HK-2 (cell line): ENCODE measurements around the gene MYO5C.
A peak's percentile ranks its signal among the peaks of the same experiment; 100 is the strongest.

Source experiments
- DNase-seq: peaks from one replicate; pipeline ENCODE4 v3.0.0-alpha.2; 2018; ENCODE audit not compliant: unreplicated experiment

MYO5C gene

DNA sequence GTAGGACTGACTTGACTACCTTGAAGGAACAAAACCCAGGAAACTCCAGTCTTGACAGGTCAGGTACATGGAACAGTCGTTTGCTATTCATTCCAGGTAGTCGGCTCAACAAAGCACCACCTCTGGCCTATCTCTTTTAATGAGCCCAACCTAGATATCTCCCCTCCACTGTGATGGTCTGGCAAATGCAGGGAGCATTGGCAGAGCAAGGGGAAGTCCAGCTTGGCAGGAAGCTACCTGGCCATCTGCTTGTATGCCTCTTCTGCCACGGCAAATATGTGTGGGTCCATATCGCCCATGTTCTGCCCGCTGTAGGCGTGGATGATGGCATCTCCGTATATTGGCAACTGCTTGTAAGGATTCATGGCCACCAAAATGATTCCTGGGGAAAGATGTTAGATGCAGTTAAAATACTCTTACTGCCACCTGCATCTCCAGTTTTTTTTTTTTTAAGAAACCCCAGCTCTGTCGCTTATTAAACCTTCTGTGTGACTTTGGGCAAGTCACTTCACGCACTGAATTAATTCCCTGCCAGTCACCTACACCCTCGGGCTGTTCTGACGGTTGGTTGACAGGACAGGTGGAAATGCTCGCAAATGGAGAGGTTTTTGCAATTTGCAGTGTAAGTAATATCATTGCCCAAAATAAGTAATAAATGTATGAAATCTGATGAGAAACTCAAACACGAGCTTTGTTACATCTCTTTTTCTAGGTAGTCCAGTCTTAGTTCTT is 16.8 kb downstream of the MYO5C start:
- no peak for DNase-seq

DNA sequence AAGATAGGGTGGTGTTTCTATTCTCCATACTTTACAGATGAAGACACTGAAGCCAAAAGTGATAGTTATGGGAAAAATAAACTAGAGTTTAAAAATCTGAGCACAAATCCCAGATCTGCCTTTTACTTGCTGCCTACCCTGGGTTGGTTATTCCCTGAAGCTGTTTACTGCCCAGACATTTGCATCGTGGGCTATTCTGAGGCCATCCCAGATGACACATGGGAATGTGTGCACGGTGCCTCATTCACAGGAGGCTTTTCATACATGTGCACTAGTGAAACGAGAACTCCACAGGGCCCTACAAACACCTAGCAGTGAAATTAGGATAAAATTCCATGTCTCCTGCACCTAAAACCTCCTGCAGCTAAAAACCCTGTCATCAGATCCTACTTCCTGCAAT is 17.5 kb downstream of the MYO5C start:
- DNase-seq = no peak

DNA sequence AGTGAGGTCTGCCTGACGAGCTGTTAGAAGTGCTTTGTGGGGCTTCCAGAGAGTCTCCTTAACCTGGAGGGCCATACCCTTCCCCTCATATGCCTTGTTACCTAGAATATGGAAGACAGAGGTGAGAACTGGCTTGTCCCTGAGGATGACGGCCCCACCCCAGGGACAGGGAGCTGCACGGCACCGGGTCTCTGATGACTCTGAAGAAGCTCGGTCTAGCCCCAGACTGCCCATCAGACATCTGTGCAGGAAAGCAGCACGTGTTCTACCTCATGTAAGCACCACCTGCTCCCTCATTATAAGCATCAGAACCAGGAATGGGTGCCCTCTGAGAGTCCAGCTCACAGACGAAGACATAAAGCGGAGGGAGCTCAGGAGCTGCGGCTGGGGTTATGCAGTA is 18.0 kb downstream of the MYO5C start:
- DNase-seq = no peak

DNA sequence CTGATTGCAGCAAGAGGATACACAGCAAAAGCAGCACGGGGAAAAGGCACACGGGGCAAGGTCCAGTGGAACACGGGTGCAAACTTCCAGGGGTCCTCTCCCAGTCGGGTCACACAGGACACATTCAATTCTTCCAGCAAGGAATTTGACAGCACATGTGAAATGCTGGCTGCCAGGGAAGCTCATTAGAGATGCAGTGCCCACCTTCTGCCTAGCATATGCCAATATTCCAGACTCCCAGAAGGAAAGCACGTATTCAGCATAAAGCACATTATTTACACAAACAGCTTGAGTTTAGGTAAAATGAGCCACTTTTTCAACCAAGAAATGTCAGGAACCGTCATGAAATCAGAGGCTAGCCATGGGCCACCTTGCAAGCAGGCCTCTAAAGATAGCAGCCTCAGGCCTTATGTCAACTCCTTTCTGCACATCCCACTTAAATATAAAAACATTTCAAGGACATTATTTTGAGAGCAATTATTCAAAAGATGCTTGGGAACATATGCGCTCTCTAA is 19.3 kb downstream of the MYO5C start:
- DNase-seq = no peak

DNA sequence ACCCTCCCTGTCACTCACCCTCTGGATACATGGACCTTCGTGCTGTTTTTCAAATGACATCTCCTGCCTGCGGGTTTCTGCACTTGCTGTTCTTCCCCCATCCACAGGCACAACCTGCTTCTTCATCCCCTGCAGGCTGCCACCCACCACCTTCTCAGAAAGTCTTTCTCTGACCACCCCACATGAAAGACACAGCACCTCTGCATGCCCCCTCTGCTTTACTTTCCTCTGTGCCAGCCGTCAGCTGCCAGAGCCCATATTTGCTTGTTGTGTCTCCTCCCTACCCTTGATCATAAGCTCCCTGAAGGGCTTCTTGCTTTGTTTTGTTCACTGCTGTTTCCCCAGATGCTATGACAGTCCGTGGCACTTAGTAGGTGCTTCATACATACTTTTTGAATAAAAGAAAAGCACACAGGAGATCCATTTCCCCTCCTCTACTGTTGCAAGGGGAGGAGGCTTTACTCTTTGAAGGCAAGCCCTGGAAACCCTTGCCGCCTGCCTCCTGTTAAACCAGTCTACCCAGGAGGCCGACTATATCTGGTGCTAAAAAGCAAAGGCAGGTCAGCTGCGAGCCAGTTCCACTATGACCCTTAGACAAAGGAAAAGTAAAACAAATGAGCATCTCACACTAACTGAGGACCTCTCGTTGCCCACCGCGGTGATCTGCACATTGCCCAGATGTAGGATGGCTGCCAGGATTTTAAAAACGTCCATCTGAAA is 31.9 kb downstream of the MYO5C start:
- DNase-seq = no peak

DNA sequence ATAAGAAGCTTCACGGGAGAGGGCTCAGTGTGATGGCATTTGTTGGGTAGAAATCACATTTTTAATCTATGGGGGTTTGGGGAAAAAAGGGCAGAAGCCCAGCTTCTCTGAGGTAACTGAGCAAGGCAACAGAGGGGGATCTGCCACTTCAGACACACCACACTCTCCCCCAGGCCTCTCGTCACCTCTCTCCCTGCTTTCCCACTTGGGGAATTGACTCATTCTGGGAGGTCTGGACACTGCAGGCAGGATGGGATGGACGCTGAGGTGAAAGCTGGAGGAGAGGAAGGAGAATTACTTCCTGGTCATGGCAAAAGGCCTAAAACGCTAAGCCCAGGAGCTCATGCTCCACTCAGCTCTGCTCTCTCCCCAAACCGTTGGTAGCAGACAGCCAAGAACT is 33.2 kb downstream of the MYO5C start:
- no peak for DNase-seq

DNA sequence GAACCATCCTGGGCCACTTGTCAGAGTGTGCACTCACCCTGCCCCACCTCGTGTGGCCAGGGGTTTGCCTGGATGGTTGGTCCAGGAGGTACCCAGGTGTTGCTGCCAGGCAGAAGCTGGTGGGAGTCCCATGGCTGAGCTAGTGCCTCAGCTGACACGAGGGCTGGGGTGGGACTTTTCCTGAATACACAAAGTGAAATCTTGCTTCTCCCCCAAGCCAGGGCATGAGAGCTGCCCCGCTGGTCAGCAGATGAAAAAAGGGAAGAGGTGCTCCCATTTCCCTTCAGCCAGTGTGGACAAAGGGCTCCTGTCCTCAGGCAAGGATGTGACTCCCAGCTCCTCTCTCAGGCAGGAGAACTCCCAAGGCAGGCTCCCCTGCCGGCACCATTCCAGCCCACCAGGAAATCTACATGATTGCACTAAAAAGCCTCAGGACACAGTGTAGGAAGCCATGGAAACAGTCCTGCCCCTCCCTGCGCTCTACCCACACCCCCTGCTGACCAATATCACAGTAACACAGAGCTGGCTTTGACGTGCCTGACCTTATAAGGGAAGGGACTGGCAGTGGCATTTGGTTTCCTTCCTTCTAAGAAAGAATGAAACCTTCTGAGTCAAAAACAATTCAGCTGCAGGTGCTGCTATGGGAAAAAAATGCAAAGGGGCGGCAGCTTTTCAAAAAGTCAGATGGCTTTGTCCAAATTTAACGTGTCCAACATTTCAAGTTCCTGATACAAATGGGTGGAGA is 33.9 kb downstream of the MYO5C start:
- DNase-seq = peak; percentile 64

GRCh38 chr15:52261026-52261425 is 34.6 kb downstream of the MYO5C start:
- DNase-seq = no peak

GRCh38 chr15:52259503-52259902 is 36.1 kb downstream of the MYO5C start:
- DNase-seq = no peak

DNA sequence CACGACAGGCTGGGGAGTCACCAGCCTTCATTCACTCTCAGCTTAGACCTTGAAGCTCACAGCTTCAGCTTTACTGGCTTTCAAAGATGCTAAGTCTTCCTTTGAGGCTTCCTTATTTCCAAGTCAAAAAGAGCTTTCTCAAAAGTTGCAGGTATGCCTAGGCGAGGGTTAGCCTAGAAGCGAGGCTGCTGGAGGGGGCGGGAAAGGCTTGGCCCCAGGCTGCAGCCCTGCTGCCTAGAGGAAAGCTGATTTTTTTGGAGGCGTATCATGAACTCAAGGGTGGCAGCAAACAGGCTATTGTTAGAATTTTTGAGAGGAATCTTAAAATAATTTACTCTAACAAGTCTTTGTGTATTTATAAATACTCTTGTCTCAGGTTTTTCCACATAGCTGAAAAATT is 37.1 kb downstream of the MYO5C start:
- no peak for DNase-seq

GRCh38 chr15:52257734-52258062 is 37.9 kb downstream of the MYO5C start:
- DNase-seq = peak; percentile 48

- no peak for DNase-seq
Observed at GRCh38 chr15:52256930-52257733, 38.5 kb downstream of the MYO5C start.

GRCh38 chr15:52256366-52256765 is 39.2 kb downstream of the MYO5C start:
- peak; percentile 64 for DNase-seq

- no peak for DNase-seq
Observed at GRCh38 chr15:52255935-52256334, 39.7 kb downstream of the MYO5C start.

- DNase-seq = no peak
Observed at GRCh38 chr15:52255008-52255407, 40.6 kb downstream of the MYO5C start.

- no peak for DNase-seq
Observed at GRCh38 chr15:52254391-52254790, 41.2 kb downstream of the MYO5C start.

GRCh38 chr15:52252781-52253180 is 42.8 kb downstream of the MYO5C start:
- DNase-seq = peak; percentile 14

GRCh38 chr15:52251144-52251860 is 44.3 kb downstream of the MYO5C start:
- no peak for DNase-seq

DNA sequence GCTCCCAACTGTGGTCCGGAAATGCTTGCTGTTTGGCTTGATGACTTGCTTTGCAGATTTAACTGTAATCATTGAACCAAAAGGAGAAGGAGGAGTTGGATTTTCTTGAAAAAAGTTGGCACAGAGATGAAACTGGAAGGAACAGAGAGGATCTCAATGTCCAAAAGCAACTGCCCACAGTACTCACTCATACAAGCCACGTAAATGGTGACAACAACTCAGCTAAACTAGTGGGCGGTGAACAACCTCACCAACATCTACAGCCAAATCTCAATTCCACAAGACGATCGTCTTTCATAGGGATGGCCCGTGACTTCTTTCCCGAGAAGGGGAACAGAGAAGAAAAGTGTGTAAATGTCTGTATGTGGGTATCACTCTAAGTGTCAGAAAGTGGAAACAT is 48.1 kb downstream of the MYO5C start:
- no peak for DNase-seq

GRCh38 chr15:52246686-52247431 is 48.7 kb downstream of the MYO5C start:
- DNase-seq = no peak
